ENCODE measurements around the gene MPHOSPH10. TPM values are rescaled to one million over a fixed set of nuclear protein-coding genes. Genes with fewer than 3 reads are reported as not detected.

MPHOSPH10 gene
- total and polyA plus RNA-seq, 3 donors from 2014 or later = 6.4 to 25.6 (median 19.9) TPM

DNA sequence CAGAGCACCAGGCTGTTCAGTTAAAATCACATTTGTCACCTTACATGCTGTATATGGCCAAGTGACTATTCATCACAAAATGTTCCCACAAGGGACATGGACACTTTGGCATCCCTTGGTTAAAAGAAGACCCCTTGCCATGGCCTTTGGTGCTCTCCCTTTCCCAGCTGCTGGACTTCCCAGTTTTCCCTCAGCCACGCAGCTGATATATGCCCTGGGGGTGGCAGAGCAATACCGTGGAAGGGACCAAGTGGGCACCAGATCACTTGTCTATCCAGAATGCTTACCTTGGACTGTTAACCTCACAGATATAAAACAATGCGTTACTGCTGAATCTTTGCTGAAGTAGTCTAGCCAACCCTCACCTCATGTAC, 61.1 kb downstream of the MPHOSPH10 start:
- no peak overlapping the region for H3K27ac ChIP-seq
- intact Hi-C loops (cut with DNase I; ENCODE audit: low total_unique reads) = no loop called here
- no peaks in the 10 kb centered on the region for H3K4me1 ChIP-seq
- H3K4me3 ChIP-seq = no peak overlapping the region
- WGBS, 2 donors = 83 to 89% methylated on average over 3 of the region's 3 CpGs
- no peaks in the 10 kb centered on the region for H3K36me3 ChIP-seq (ENCODE audit: low read depth, missing control alignments)
- H3K9me3 ChIP-seq = no peaks in the 10 kb centered on the region
- no peak for TF ChIP-seq CTCF (IDR thresholded peaks at IDR 0.05)
- no peak for TF ChIP-seq POLR2A (IDR thresholded peaks at IDR 0.05)
- DNase-seq = no peak
- H3K27me3 ChIP-seq = no peaks in the 10 kb centered on the region

Small RNA genes lying within 50 kb of the gene (small RNA-seq; reads per million reads assigned to genes)
- gene AC007881.1 = 0 reads per million in 2 donors

Other genes starting within 250 kb of the MPHOSPH10 start
- 1 to 10 TPM in 1 of 2 donors, under 1 TPM in 1; 0.94 to 1.2 TPM for gene VAX2, start 230.1 kb upstream of the MPHOSPH10 start, total RNA-seq
- gene VAX2, start 230.1 kb upstream of the MPHOSPH10 start, polyA plus RNA-seq (ENCODE audit: insufficient read depth, low read depth, low replicate concordance) = 0.58 TPM
- 1 to 10 TPM; 1.7 to 2.9 TPM for gene ATP6V1B1, start 194.7 kb upstream of the MPHOSPH10 start, total RNA-seq
- not detected for gene ATP6V1B1, start 194.7 kb upstream of the MPHOSPH10 start, polyA plus RNA-seq (ENCODE audit: insufficient read depth, low read depth, low replicate concordance)
- 10 to 100 TPM; 10.6 to 36.3 TPM for gene ANKRD53, start 152.0 kb upstream of the MPHOSPH10 start, total RNA-seq
- 52.2 TPM for gene ANKRD53, start 152.0 kb upstream of the MPHOSPH10 start, polyA plus RNA-seq (ENCODE audit: insufficient read depth, low read depth, low replicate concordance)
- 10 to 100 TPM; 39.0 to 40.7 TPM for gene TEX261, start 135.8 kb upstream of the MPHOSPH10 start, total RNA-seq
- 133 TPM for gene TEX261, start 135.8 kb upstream of the MPHOSPH10 start, polyA plus RNA-seq (ENCODE audit: insufficient read depth, low read depth, low replicate concordance)
- gene NAGK, start 62.0 kb upstream of the MPHOSPH10 start, total RNA-seq = 10 to 100 TPM; 77.5 to 87.5 TPM
- gene NAGK, start 62.0 kb upstream of the MPHOSPH10 start, polyA plus RNA-seq (ENCODE audit: insufficient read depth, low read depth, low replicate concordance) = 153 TPM
- 10 to 100 TPM; 10.7 to 14.6 TPM for gene MCEE, start 405 bp upstream of the MPHOSPH10 start, total RNA-seq
- gene MCEE, start 405 bp upstream of the MPHOSPH10 start, polyA plus RNA-seq (ENCODE audit: insufficient read depth, low read depth, low replicate concordance) = 7.7 TPM
- 1 to 10 TPM; 3.3 to 3.9 TPM for gene PAIP2B, start 96.5 kb downstream of the MPHOSPH10 start, total RNA-seq
- 4.5 TPM for gene PAIP2B, start 96.5 kb downstream of the MPHOSPH10 start, polyA plus RNA-seq (ENCODE audit: insufficient read depth, low read depth, low replicate concordance)
- gene ZNF638, start 201.1 kb downstream of the MPHOSPH10 start, total RNA-seq = 100 to 1,000 TPM; 207 to 226 TPM
- gene ZNF638, start 201.1 kb downstream of the MPHOSPH10 start, polyA plus RNA-seq (ENCODE audit: insufficient read depth, low read depth, low replicate concordance) = 65.0 TPM